GM12878 (cell line): ENCODE results near the gene SIM1.

Experiments
- ATF7 ChIP-seq: fragments of 450-650 bp; IDR thresholded peaks from 2 replicates; pipeline ENCODE4 v1.6.1; 2016; ENCODE audit warnings: low read depth, mild to moderate bottlenecking
- BHLHE40 ChIP-seq, 2 experiments: fragments of 450-650 bp in 1 of 2; IDR thresholded peaks; 2 replicates each; pipeline ENCODE4 v1.6.1; 2011 to 2017; ENCODE audit warnings: low read depth in 2 of 2, borderline replicate concordance in 1 of 2, improper control_type of control experiment in 1 of 2, low read length in 1 of 2, mild to moderate bottlenecking in 1 of 2
- CHD2 ChIP-seq: IDR thresholded peaks from 2 replicates; pipeline ENCODE4 v1.6.1; 2011; ENCODE audit warnings: low read depth, low read length, improper control_type of control experiment, borderline replicate concordance
- DPF2 ChIP-seq: fragments of 450-650 bp; IDR thresholded peaks from 2 replicates; pipeline ENCODE4 v1.6.1; 2017; ENCODE audit warnings: mild to moderate bottlenecking
- EGR1 ChIP-seq, 2 experiments: IDR thresholded peaks; 1 replicate in 1 of 2; 2 replicates in 1 of 2; pipeline ENCODE4 v1.6.1; 2011 to 2012; ENCODE audit warnings: low read depth in 2 of 2, low read length in 2 of 2, borderline replicate concordance in 1 of 2, mild to moderate bottlenecking in 1 of 2, moderate library complexity in 1 of 2
- EZH2 ChIP-seq: IDR thresholded peaks from 2 replicates; pipeline ENCODE4 v1.6.1; 2012; ENCODE audit warnings: low read depth, mild to moderate bottlenecking, control low read depth, inconsistent platforms, low read length, borderline replicate concordance; ENCODE audit not compliant: control insufficient read depth
- POLR2AphosphoS2 ChIP-seq: IDR thresholded peaks from 2 replicates; pipeline ENCODE4 v1.6.1; 2011; ENCODE audit warnings: low read depth, mild to moderate bottlenecking, low read length, improper control_type of control experiment, moderate library complexity
- SMAD1 ChIP-seq: fragments of 450-650 bp; IDR thresholded peaks from 2 replicates; pipeline ENCODE4 v1.6.1; 2018; ENCODE audit warnings: mild to moderate bottlenecking, low read depth; ENCODE audit not compliant: partially characterized antibody
- TBL1XR1 ChIP-seq: IDR thresholded peaks from 2 replicates; pipeline ENCODE4 v1.6.1; 2012; ENCODE audit warnings: low read depth, low read length, improper control_type of control experiment
- TCF12 ChIP-seq: IDR thresholded peaks from 2 replicates; pipeline ENCODE4 v1.6.1; 2011; ENCODE audit warnings: low read depth, mild to moderate bottlenecking, low read length
- TF ChIP-seq, protein P1 (sequence below), 3 experiments: IDR thresholded peaks in 2 of 3; conservative IDR thresholded peaks in 1 of 3; 2 replicates each; pipeline ENCODE4 v1.5.1; 2011; ENCODE audit warnings: low read depth in 3 of 3, low read length in 3 of 3, mild to moderate bottlenecking in 3 of 3, control low read depth in 2 of 3, moderate library complexity in 2 of 3, inconsistent platforms in 1 of 3, mixed read lengths in 1 of 3; ENCODE audit not compliant: control insufficient read depth in 2 of 3, insufficient read depth in 1 of 3; ENCODE audit errors: extremely low read depth in 1 of 3
- TF ChIP-seq, protein P2 (sequence below): IDR thresholded peaks from 2 replicates; pipeline ENCODE4 v1.6.1; 2012; ENCODE audit warnings: low read depth, low read length, improper control_type of control experiment
- TF ChIP-seq, protein P3 (sequence below): fragments of 450-650 bp; IDR thresholded peaks from 2 replicates; pipeline ENCODE4 v1.6.1; 2017; ENCODE audit warnings: mild to moderate bottlenecking, moderate library complexity
- TF ChIP-seq, protein P4 (sequence below): fragments of 150-350 bp; IDR thresholded peaks from 2 replicates; pipeline ENCODE4 v1.6.1; 2014; ENCODE audit warnings: mild to moderate bottlenecking, low read depth, low read length

DNA sequence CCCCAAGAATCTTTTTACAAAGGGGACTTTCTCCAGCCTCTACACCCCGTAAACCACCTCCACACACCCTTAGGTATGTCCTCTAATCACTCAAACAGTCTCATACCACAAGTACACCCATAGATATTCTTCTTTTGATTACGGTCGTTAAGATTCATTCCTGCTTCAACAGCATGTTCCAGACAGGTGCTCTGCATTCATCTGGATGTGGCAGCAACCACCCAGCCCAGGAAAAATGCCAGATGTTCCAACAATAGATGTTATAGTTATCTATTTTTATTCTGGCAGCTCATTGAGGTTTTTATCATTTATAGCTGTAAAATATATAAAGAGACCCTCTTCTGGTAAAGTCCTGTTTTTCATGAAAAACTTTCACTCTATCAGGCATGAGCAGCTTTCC is 60.7 kb downstream of the SIM1 start:
- TF ChIP-seq, protein P1, sequence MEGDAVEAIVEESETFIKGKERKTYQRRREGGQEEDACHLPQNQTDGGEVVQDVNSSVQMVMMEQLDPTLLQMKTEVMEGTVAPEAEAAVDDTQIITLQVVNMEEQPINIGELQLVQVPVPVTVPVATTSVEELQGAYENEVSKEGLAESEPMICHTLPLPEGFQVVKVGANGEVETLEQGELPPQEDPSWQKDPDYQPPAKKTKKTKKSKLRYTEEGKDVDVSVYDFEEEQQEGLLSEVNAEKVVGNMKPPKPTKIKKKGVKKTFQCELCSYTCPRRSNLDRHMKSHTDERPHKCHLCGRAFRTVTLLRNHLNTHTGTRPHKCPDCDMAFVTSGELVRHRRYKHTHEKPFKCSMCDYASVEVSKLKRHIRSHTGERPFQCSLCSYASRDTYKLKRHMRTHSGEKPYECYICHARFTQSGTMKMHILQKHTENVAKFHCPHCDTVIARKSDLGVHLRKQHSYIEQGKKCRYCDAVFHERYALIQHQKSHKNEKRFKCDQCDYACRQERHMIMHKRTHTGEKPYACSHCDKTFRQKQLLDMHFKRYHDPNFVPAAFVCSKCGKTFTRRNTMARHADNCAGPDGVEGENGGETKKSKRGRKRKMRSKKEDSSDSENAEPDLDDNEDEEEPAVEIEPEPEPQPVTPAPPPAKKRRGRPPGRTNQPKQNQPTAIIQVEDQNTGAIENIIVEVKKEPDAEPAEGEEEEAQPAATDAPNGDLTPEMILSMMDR (IDR thresholded peaks at IDR 0.05 in 2 of 3, conservative IDR thresholded peaks at IDR 0.05 in 1 of 3; ENCODE audit: control insufficient read depth in 2 of 3, extremely low read depth in 1 of 3, insufficient read depth in 1 of 3, low read depth in 3 of 3, low read length in 3 of 3) = no peak
- TF ChIP-seq TBL1XR1 (no peak), POLR2AphosphoS2 (no peak), SMAD1 (no peak), EGR1 (IDR thresholded peaks at IDR 0.05; ENCODE audit: borderline replicate concordance in 1 of 2, low read depth in 2 of 2, low read length in 2 of 2) (no peak), DPF2 (no peak), EZH2 (no peak), ATF7 (no peak), BHLHE40 (IDR thresholded peaks at IDR 0.05; ENCODE audit: borderline replicate concordance in 1 of 2, low read depth in 2 of 2, low read length in 1 of 2) (no peak), CHD2 (no peak), TCF12 (no peak)
- TF ChIP-seq, protein P2, sequence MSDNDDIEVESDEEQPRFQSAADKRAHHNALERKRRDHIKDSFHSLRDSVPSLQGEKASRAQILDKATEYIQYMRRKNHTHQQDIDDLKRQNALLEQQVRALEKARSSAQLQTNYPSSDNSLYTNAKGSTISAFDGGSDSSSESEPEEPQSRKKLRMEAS = no peak
- TF ChIP-seq, protein P3, sequence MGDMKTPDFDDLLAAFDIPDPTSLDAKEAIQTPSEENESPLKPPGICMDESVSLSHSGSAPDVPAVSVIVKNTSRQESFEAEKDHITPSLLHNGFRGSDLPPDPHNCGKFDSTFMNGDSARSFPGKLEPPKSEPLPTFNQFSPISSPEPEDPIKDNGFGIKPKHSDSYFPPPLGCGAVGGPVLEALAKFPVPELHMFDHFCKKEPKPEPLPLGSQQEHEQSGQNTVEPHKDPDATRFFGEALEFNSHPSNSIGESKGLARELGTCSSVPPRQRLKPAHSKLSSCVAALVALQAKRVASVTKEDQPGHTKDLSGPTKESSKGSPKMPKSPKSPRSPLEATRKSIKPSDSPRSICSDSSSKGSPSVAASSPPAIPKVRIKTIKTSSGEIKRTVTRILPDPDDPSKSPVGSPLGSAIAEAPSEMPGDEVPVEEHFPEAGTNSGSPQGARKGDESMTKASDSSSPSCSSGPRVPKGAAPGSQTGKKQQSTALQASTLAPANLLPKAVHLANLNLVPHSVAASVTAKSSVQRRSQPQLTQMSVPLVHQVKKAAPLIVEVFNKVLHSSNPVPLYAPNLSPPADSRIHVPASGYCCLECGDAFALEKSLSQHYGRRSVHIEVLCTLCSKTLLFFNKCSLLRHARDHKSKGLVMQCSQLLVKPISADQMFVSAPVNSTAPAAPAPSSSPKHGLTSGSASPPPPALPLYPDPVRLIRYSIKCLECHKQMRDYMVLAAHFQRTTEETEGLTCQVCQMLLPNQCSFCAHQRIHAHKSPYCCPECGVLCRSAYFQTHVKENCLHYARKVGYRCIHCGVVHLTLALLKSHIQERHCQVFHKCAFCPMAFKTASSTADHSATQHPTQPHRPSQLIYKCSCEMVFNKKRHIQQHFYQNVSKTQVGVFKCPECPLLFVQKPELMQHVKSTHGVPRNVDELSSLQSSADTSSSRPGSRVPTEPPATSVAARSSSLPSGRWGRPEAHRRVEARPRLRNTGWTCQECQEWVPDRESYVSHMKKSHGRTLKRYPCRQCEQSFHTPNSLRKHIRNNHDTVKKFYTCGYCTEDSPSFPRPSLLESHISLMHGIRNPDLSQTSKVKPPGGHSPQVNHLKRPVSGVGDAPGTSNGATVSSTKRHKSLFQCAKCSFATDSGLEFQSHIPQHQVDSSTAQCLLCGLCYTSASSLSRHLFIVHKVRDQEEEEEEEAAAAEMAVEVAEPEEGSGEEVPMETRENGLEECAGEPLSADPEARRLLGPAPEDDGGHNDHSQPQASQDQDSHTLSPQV = no peak
- TF ChIP-seq, protein P4, sequence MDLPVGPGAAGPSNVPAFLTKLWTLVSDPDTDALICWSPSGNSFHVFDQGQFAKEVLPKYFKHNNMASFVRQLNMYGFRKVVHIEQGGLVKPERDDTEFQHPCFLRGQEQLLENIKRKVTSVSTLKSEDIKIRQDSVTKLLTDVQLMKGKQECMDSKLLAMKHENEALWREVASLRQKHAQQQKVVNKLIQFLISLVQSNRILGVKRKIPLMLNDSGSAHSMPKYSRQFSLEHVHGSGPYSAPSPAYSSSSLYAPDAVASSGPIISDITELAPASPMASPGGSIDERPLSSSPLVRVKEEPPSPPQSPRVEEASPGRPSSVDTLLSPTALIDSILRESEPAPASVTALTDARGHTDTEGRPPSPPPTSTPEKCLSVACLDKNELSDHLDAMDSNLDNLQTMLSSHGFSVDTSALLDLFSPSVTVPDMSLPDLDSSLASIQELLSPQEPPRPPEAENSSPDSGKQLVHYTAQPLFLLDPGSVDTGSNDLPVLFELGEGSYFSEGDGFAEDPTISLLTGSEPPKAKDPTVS = no peak
